ENCODE measurements around the gene MRPS5.
A peak's percentile ranks its signal among the peaks of the same experiment; 100 is the strongest.

Gene MRPS5

DNA sequence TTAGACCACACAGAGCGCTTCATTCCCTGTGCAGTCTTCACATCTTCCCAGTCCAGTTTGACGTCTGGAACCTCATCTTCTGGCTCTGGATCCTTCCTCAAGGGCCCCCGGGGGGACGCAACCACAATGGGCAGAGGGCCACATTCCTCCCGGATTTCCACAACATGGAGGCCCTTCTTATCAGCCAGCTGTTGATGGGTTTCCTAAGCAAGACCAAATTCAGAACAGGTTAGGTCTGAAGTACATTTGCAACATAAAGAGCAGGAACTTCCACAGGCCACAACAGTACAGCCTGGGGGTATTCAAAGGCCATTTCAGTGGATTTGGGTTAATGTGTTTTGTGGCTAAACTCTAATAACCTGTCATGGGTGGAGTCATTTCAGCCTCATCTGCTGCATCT is 34.2 kb downstream of the MRPS5 start:
- no peak for DNase-seq

DNA sequence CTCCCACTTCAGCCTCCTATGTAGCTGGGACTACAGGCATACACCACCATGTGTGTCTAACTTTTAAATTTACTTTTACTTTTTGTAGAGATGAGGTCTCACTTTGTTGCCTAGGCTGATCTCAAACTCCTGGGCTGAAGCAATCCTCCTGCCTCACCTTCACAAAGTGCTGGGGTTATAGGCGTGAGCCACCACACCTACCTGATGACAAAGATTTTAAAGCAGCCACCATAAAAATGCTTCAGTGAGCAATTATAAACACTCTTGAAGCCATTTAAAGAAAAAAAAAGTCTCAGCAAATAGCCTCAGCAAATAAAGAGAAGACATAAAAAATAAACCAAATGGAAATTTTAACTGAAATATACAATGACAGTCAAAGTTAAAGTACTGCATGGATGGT is 35.6 kb downstream of the MRPS5 start:
- no peak for DNase-seq

DNA sequence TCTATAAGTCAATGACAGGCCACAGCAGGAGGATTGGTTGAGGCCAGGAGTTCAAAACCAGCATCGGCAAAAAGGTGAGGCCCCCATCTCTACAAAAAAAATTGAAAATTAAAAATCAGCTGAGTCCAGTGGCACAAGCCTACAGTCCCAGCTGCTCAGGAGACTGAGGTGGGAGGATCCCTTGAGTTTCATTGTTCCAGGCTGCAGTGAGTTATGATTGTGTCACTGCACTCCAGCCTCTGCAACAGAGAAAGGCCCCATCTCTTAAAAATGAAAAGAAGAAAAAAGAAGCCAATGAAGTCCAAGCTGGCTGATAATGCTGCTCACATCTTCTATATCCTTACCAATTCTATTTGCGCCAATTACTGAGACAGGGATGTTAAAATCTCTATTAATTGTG is 39.1 kb downstream of the MRPS5 start:
- no peak for DNase-seq

DNA sequence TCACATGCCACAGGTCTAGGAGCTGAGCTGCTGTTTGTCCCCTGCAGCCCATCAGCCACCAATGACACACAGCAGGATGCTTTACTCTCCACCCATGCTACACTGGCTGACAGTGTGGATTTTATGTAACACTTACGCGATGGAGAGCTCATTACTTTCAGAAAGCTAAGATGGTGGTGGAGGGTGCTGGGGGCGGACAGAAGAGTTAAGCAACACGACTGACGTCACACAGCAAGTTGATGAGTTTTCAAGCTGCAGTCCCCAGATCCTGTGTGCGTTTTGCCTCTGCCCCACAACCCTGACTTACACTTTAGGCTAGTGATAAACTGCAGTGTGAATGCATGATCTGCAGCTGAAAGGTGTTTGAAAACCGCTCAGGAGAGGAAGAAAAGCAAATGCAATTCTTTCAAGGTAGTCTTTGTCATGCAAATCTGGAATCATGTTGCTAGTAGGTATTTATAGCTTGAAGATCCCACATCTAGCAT is 42.4 kb downstream of the MRPS5 start:
- DNase-seq: no peak

DNA sequence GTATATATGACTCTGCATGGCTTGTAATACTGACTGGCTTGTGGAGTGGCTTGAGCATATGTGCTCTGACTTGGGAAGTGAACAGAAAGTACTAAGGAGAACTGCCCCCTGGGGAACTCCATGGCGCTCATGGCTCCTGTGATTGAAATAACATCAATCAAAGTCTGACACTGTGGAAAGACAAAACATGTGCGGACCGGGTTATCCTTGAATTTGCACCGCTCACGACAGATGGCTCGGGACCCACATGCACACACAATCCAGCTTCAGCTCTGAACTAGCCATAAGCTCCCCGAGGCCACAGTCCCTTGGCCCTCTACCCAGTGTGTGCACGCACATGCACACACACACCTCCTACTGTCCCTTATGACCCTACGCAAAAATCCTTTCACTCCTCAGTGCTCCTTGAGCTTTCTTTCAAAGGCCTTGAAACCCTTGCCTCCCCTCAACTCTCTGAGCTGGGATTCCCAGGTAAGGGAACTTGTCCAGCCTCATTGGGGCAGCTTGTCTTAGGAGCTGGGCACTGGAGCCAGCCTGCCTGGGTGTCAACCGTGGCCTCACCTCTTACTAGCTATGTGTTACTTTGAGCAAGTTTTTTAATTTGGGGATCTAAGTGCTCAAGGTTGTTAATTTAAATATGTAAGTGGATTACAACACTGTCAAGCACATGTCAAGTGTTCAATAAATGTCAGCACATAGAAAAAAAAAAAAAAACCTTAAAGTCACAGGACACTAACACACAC is 43.6 kb downstream of the MRPS5 start:
- no peak for DNase-seq

DNA sequence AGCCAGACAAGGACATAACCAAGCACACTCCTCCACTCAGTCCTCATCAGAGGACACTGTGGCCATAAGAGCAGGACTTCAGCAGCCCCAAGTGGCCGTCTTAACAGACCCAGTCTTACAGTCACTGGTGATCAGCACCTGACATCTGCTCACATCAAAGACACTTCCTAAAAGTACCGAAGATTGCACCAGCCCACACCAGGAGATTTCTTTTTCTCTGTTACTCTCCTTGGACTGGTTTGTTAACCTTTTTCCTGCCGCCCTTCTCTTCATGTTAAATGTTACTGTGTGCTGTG is 44.1 kb downstream of the MRPS5 start:
- DNase-seq: no peak

DNA sequence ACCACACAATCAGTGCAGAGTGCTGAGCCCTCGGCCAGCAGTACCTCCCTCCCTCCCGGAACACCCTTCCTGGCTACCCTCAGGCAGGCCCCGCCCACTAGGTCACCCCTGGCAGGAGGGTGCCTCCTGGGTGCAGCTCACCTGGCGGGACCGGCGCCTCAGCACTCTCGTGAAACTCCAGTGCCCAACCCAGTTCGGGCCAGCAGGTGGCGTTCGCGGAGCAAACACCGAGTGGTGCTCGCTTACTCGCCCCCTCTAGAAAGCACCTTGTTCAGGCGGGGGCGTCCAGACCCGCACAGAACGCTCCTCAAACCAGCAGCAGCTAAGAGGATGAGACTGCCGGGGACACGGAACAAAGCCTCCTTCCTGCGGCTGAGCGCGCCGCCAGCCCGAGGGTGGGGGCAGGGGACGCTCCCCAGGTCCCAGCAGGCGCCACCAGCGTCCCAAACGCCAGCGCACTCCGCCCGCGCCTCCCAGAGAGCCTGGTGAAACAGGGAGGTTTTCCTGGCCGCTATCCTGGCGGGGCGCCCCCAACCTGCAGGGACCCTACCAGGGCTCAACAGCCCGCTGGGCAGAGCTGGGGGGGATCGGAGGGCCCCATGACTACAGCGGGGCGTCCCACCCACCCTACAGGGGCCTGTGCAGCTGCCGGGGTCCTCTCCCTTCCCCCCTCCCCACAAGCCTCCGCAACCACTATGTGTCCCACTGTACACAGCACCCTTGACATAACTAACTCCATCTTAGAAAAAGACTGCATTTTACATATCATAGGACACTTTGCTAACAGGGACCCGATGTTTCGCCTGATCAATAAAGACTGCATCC is 44.7 kb downstream of the MRPS5 start:
- DNase-seq: peak; percentile 88

DNA sequence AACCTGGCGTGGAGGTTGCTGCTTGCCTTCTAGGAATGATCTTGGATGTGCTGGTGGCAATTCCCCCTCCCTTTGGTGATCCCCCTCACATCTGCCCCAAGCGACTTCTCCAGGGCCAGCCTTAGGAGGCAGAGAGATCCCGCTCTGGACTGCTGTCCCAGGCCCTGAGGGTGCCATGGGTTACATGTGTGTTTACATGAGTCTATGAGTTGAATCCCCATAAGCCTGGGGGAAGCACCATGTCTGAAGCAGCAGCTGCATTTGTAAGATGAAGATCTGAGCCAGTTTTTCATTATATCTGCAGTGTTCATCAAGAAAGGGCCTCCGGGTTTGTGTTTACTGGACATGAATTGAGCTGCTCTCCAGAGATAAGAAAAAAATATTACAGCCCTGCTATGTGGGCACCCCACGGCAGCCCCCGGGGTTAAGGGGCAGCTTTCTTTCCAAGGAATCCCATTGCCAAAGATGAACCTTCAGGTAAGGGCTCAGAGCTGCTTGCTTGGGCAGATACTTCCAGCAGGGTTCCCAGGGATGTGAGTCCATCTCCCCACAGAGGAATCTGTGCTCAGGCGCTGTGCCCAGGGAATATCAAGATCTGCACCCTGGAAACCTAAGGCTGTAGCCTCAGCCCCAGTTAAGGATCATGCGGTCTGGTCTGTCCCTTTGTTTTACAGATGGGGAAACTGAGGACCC is 46.0 kb downstream of the MRPS5 start:
- DNase-seq: no peak

DNA sequence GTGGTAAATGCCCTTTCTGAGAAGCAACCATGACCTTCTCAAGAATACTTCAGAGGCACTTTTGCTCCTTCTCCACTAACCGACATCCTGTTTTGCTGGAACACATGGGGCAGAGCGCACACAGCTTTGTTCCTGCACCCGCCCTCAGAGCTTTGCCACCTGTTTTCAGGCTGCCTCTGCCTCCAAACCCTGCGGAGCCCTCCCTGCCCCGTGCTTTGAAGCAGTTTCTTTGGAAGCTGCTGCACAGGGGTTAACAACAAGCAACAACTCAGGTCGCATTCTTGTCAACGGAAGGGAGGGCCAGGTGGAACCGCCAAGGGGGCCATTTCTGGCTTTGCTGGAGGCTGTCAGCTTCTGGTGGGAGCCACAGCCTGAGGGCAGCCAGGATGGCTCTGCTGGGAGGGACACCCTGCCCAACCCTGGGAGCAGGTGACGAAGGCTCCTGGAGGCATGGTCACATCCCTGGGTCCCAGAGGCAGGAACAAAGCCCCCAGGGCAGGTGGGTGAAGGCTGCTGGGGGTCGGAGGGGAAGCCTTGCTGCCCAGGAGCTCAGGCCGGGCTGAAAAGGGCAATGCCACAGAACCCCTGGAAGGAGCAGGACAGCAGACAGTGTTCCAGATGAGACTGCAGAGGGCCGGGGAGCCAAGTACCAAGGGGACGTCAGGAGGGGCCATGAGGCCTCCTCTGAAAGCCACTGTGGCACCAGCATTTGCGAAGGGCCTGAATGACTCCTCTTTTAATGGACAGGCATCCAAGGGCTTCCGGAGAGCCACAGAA is 46.8 kb downstream of the MRPS5 start:
- peak; percentile 15 for DNase-seq

DNA sequence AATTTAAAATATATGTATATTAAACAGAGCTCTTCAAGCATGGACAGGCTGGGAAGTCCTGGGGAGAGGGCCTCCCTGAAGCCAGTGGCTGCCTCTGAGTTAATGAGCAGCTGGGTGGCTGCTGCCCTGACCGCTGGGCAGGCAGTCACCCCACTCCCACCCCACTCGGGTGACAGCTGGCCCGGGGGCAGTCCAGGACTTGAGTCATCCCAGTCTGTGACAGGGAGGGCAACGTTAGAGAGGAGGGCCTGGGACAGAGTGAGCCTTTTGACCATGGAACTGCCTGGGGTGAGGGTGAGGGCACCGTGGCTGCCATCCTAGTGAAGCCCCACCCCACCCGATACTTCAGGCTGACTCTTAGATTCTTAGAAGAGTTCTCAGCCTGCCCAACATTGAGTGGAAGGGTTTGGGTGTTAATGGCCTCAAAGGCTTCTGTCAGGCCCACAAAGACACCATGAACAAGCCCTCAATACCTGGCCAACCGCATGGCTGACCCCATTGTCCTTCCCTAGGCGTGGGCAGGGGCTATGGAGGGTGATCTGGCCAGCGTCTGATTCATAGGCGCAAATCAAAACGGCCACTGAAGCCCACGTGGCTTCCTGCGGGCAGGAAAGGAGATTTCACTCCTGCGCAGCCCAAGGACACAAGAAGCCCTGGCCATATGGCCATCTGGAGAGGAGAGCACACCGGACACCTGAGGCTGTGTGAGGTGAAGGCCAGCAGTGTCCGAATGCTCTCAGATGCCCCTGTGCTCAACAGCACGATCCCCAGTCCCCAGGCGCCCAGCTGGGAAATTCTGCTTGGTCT is 47.5 kb downstream of the MRPS5 start:
- DNase-seq: no peak

DNA sequence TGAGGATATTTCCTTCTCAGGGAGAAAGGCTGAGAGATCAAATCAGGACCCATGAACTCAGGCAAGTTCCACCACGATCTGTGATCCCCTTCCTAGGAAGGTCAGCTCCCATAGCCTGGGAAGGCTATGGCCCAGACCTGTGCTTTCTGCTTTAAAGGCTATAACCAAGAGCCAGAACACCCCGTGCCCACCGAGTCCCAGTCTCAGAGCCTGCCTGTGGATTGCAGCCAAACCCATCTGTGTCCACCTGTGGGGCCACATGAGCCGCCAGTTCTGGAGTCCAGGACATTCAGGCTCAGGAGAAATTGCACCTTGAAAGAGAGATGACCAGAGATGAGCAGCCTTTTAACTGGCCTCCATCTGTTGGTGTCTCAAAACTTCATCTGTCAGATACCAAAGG is 49.2 kb downstream of the MRPS5 start:
- no peak for DNase-seq

DNA sequence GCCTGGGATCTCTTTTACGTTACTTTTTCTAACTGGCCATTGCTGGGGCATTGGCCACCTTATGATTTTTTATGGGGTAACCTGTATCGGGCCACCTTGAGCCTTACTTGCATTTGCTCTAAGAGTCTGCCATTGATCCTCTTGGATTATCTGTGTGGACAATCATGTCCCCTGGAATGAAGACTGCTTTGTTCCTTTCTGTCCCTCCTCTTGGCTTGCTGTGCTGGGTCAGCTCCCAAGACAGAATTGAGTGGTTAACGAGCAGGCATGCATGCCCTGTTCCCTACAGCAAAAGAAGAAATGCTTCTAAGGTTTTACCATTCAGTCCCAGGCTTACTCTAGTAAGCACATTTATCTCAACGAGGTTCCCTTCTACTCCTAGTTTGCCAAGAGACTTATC is 49.8 kb downstream of the MRPS5 start:
- no peak for DNase-seq

DNA sequence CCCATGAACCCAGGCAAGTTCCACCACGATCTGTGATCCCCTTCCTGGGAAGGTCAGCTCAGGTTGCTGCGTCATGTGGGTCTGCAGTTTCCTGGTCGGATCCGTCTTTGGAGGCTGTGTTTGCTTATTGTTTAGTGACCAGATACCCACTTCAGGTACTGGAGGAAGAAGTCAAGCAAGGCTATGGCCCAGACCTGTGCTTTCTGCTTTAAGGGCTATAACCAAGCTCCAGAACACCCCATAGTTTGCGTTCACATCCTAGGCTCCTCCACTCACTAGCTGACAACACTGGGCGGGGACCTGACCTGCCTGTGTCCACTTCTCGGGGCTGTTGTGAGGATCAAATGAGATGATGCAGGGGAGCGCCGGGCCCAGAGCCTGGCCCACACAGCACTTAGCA is 52.1 kb downstream of the MRPS5 start:
- DNase-seq: no peak

DNA sequence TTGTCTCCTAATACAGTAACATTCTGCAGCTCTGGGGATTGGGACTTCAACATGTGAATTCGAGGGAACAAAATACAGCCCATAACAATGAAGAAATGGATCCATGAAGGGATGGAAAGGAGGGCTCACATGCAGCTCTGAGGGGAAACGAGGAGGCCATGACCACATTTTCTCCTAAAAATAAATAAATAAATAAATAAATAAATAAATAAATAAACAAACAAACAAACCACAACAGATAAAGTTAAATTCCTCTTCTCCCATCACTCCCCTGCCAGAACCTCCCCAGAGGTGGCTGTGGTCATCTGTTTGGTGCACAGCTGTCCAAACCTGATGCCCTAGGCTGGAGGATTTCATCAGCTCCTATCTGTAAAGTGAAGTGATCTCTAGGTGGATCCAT is 53.4 kb downstream of the MRPS5 start:
- no peak for DNase-seq

DNA sequence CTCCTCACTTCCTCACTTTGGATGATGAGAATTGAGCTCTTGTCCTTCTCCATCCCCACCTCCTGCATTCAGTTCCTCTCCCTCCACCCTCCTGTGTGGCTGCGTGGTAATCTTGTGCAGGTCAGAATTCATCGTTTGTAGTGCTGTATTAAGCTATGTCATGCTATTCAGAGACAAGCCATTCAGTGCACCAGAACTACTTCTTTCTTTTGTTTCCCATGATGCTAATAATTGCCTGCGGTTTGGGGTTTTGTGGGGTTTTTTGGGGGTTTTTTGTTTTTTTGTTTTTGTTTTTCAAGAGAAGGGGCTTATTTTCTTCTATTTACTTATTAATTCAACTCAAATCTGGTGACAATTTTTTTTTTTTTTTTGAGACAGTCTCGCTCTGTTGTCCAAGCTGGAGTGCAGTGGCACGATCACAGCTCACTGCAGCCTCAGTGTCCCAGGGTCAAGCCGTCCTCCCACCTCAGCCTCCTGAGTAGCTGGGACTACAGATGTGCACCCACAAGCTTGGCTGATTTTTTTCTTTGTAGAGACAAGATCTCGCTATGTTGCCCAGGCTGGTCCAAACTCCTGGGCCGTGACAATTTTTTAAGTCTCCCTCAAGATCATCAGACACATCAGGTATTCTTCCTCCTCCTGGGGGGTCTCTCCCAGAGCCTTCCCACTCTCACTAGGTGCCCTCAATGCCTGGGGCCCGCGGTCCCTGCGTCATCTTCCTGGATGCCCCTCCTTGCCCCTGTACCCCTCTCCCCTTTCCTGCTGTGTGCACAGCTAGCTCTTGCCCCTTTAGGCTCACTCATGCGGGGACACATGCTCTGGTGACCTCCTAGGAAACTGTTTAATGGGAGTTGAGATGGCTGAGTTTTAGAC is 58.3 kb downstream of the MRPS5 start:
- DNase-seq: no peak

DNA sequence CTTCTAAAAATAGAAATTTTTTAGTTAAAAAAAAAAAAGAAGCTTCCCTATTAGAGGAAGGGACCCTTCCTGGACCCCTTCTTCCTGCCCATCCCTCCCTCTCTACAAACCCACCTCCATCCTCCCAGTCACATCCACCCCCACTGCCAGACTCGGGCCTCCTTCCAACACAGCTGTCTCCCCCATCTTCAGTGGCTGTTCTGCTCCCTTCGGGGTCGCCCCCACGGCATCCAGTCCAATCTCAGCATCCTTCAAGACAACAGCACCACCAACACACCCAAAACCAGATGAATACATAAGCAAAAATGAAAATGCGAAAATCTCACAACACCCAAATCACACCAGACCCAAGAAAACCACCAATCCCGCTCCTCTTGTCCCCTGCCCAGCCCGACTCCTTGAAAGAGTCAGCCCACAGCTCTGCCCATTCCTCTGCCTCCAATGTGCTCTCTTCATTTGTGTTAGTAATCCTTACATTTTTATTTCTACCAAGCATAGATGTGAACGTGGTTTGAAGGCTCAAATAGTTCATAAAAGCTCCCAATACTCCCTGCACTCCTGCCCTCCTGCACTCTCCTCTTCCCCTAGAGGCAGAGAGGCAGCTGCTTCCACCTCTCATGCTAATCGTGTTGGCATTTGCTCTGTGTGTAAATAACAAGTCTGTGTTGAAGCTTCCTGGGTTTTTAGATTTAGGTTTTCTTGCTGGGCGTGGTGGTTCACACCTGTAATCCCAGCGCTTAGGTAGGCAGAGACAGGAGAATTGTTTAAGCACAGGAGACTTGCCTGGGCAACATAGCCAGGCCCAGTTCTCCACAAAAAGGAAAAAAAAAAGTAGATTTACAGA is 59.1 kb downstream of the MRPS5 start:
- DNase-seq: no peak

DNA sequence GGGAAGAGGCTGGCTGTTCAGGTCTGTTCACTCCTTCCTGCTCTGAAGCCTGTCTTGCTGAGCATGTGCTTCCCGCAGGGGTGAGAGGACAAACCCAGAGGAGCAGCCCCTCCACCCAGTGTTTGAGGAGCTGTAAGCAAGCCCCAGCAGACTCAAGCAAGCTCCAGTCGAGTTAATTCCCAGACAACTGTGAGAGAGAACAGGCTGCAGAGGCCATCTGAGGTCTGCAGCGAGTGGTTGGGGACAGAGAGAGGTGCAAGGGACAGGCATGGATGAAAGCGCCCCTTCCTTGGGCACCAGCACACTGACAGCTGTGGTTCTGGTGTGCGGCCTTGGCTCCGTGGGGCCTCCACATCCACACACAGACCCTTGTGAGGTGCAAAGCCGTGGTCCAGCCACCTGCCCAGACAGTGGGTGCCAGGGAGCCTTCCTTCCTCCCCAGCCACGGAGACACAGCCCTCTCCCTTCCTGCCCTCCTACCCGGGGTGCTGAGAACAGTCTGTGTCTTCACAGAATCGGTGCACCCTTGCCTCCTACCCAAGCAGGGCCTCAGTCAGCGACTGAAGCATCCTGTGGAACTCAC is 59.9 kb downstream of the MRPS5 start:
- no peak for DNase-seq

DNA sequence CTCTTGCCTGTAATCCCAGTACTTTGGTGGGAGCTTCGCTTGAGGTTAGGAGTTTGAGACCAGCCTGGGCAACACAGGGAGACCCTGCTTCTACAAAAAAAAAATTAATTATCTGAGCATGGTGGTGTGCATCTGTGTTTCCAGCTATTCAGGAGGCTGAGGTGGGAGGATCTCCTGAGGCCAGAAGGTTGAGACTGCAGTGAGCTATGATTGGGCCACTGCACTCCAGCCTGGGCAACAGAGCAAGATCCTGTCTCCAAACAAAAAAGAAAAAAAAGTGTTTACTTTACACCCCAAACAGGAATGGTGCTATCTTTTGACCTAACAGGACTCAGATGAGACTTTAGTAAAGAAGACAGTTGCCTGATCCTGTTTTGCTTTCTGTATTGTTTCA is 60.5 kb downstream of the MRPS5 start:
- no peak for DNase-seq

DNA sequence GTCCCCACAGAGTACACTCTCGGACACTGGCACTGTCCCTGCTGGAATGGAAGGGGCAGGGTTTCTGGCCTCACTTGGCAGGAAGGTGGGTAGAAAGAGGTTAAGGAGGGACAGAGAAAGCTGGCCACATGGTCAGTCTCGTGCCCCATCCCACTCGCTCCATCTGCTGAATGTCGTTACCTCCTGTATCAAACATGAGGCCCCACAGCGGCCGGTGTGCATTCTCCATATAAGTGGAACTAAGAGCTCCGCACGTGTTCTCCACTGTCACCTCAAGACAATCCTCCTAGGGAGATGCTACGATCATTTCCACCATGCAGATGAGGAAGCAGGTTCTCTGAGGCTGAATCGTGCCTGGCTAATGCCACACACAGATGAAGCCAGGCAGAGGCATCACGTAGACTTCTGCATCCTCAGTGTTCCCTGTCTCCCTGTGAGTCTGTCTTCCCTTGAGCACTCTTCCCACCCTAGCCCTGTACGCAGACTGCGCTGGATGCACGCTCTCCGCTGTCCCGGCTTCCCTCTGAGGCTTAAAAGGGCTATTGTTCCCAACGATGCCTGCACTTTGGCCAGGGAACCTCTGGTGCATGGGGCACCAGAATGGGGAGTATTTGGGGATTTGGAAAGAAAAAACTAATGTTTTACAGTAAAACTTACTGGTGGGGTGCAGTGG is 61.0 kb downstream of the MRPS5 start:
- DNase-seq: no peak

Measured in effector CD8-positive, alpha-beta T cell (primary cell).